K562 (cell line): ENCODE measurements around the gene FABP3. TPM values are rescaled to one million over a fixed set of nuclear protein-coding genes. Genes with fewer than 3 reads are reported as not detected.

Experiments used
- ATAC-seq: fragments of 200-7000 bp; cut with Tn5 transposase; 3 replicates; pipeline ENCODE4 v1.9.1; 2020; ENCODE audit warnings: moderate library complexity
- BruUV-seq: library from RNA; stranded (reverse); fragments of 400-500 nt; replicated peaks from 2 replicates; lab custom pipeline; 2021; lab: Mats Ljungman, UMichigan
- CTCF ChIA-PET: fragments of 300-600 bp; formaldehyde crosslinking; extraction: SDS; loops from one replicate; lab custom pipeline; 2021; ENCODE audit warnings: low intra/inter-chr PET ratio; lab: Yijun Ruan, JAX
- POLR2A ChIA-PET: fragments of 300-600, 350-650 bp; sonication (Branson Sonifier 250); formaldehyde crosslinking; extraction: SDS; loops from one replicate; lab custom pipeline; 2021; ENCODE audit warnings: antibody characterized with exemption, inconsistent platforms; lab: Yijun Ruan, JAX
- DNase-seq, 4 experiments: peaks; one replicate each; pipeline versions ENCODE4 v3.0.0 to v3.0.0-alpha.2; 2011 to 2018; ENCODE audit warnings: low spot score in 3 of 4, mixed read lengths in 3 of 4; ENCODE audit errors: extremely low read depth in 1 of 4
- FAIRE-seq: peaks from 2 replicates; lab custom pipeline; 2011; peaks lifted over from hg19 to GRCh38; lab: Jason Lieb, UNC
- H2AFZ ChIP-seq: 2 replicates; pipeline ENCODE4 v1.6.0; 2011; ENCODE audit warnings: low read depth, low read length, control low read depth, inconsistent platforms
- H3K27ac ChIP-seq: fragments of 200-600 bp; 3 replicates; pipeline ENCODE4 v1.8.0; 2011; ENCODE audit warnings: low read depth, mild to moderate bottlenecking, control low read depth, inconsistent platforms, low read length, moderate library complexity, mixed read lengths; ENCODE audit errors: extremely low read depth
- H3K27me3 ChIP-seq, 2 experiments: fragments of 300-600 bp in 1 of 2; 2 replicates in 1 of 2; 3 replicates in 1 of 2; pipeline versions ENCODE4 v1.6.0 to v1.8.0; 2011; ENCODE audit warnings: inconsistent platforms in 2 of 2, low read length in 2 of 2, mild to moderate bottlenecking in 1 of 2, mixed read lengths in 1 of 2, moderate library complexity in 1 of 2; ENCODE audit not compliant: control insufficient read depth in 2 of 2, insufficient read depth in 2 of 2
- H3K36me3 ChIP-seq: fragments of 300-600 bp; 3 replicates; pipeline ENCODE4 v1.8.0; 2011; ENCODE audit warnings: mild to moderate bottlenecking, low read length, inconsistent platforms; ENCODE audit not compliant: control insufficient read depth, insufficient read depth
- H3K4me1 ChIP-seq, 2 experiments: fragments of 200-600 bp in 1 of 2; replicated peaks in 1 of 2; 2 replicates in 1 of 2; 3 replicates in 1 of 2; pipeline versions ENCODE4 v1.5.1 to v1.8.0; 2011; ENCODE audit warnings: inconsistent platforms in 2 of 2, low read length in 2 of 2, mild to moderate bottlenecking in 1 of 2, mixed read lengths in 1 of 2, moderate library complexity in 1 of 2; ENCODE audit not compliant: control insufficient read depth in 2 of 2, insufficient read depth in 2 of 2
- H3K4me2 ChIP-seq: 2 replicates; pipeline ENCODE4 v1.6.1; 2011; ENCODE audit warnings: low read length, control low read depth, inconsistent platforms, mixed read lengths; ENCODE audit not compliant: insufficient read depth
- H3K4me3 ChIP-seq: fragments of 200-600 bp; sonication (generic), shearing (Covaris generic); 2 replicates; pipeline ENCODE4 v1.5.1; 2016; ENCODE audit warnings: control low read depth, inconsistent platforms
- H3K79me2 ChIP-seq: fragments of 200-600 bp; 3 replicates; pipeline ENCODE4 v1.8.0; 2011; ENCODE audit warnings: low read length, inconsistent platforms; ENCODE audit not compliant: control insufficient read depth, insufficient read depth
- H3K9ac ChIP-seq, 2 experiments: 2 replicates each; pipeline versions ENCODE4 v1.6.0 to v1.6.1; 2011; ENCODE audit warnings: low read depth in 2 of 2, low read length in 2 of 2, control low read depth in 1 of 2, inconsistent platforms in 1 of 2, mild to moderate bottlenecking in 1 of 2, mixed read lengths in 1 of 2; ENCODE audit not compliant: insufficient read depth in 1 of 2
- H3K9me1 ChIP-seq: one replicate; pipeline ENCODE4 v1.6.0; 2011; ENCODE audit warnings: inconsistent platforms, mild to moderate bottlenecking, low read length, moderate library complexity; ENCODE audit not compliant: control insufficient read depth, insufficient read depth
- H3K9me3 ChIP-seq: replicated peaks from 2 replicates; pipeline ENCODE4 v1.5.1; 2011; ENCODE audit warnings: low read depth, low read length, inconsistent platforms; ENCODE audit not compliant: control insufficient read depth, insufficient read depth
- H4K20me1 ChIP-seq: replicated peaks from 2 replicates; pipeline ENCODE4 v1.6.1; 2011; ENCODE audit warnings: low read length, inconsistent platforms, mixed read lengths; ENCODE audit not compliant: control insufficient read depth, insufficient read depth
- ARID4B ChIP-seq: sonication (generic); formaldehyde crosslinking; IDR thresholded peaks from 2 replicates; pipeline ENCODE4 v1.8.0; 2022; ENCODE audit warnings: mild to moderate bottlenecking, missing genetic modification reagents
- CBX8 ChIP-seq: fragments of 200-600 bp; sonication (generic); IDR thresholded peaks from 2 replicates; pipeline ENCODE4 v1.6.1; 2012; ENCODE audit warnings: borderline replicate concordance, mixed run types, low read depth, mild to moderate bottlenecking, moderate library complexity, mixed read lengths, low read length, control low read depth, inconsistent platforms; ENCODE audit not compliant: poor library complexity, severe bottlenecking; ENCODE audit errors: extremely low read depth
- CREB1 ChIP-seq, 2 experiments: sonication (generic) in 1 of 2; formaldehyde crosslinking in 1 of 2; IDR thresholded peaks; 2 replicates each; pipeline versions ENCODE4 v1.6.1 to v1.8.0; 2012 to 2022; ENCODE audit warnings: inconsistent platforms in 1 of 2, mild to moderate bottlenecking in 1 of 2, missing genetic modification reagents in 1 of 2, moderate library complexity in 1 of 2
- RAD51 ChIP-seq: fragments of 450-650 bp; IDR thresholded peaks from 2 replicates; pipeline ENCODE4 v1.7.1; 2016; ENCODE audit warnings: low read depth, mild to moderate bottlenecking, borderline replicate concordance
- RNF2 ChIP-seq: sonication (generic); IDR thresholded peaks from 2 replicates; pipeline ENCODE4 v1.6.1; 2016
- SP1 ChIP-seq: sonication (generic); formaldehyde crosslinking; IDR thresholded peaks from 2 replicates; pipeline ENCODE4 v1.8.1; 2022; ENCODE audit warnings: mild to moderate bottlenecking, missing genetic modification reagents
- SRSF7 ChIP-seq: fragments of 200-400 bp; formaldehyde crosslinking; optimal IDR thresholded peaks from 2 replicates; pipeline ENCODE3; 2017; ENCODE audit warnings: mild to moderate bottlenecking, low read depth, low read length
- ZFP1 ChIP-seq: fragments of 450-650 bp; formaldehyde crosslinking; IDR thresholded peaks from 2 replicates; pipeline ENCODE4 v1.4.0; 2020; ENCODE audit warnings: mild to moderate bottlenecking, mixed read lengths
- ZNF644 ChIP-seq: fragments of 200-800 bp; sonication (Bioruptor generic); IDR thresholded peaks from 2 replicates; pipeline ENCODE4 v1.6.1; 2016; ENCODE audit warnings: low read depth, missing genetic modification characterization, missing compliant biosample characterization
- WGBS: fragments of 100-300 bp; shearing (Covaris generic); methylation state at CpG from one replicate; pipeline ENCODE4 v1.1.6; 2016; ENCODE audit warnings: low coverage, mixed read lengths; ENCODE audit not compliant: insufficient coverage; ENCODE audit errors: missing lambda C conversion rate; 5-methylcytosine and 5-hydroxymethylcytosine counted together
- in situ Hi-C: fragments of 300-500 bp; cut with MboI; formaldehyde crosslinking; loops from 4 replicates; pipeline ENCODE4 v1.15.0; 2018; ENCODE audit warnings: inconsistent platforms, mixed read lengths
- intact Hi-C: fragments of 100-400 bp; cut with micrococcal nuclease; formaldehyde crosslinking; loops from 2 replicates; pipeline ENCODE4 v1.14.2; 2022
- polyA plus RNA-seq, 8 experiments: library from polyadenylated mRNA; depleted of rRNA in 4 of 8; stranded (reverse) in 5 of 8; unstranded in 3 of 8; fragments of >200 nt; fragmentation: Nextera tagmentation in 2 of 8; fragmentation: Illumina TruSeq in 1 of 8; extraction: Ambion mirVana in 2 of 8; extraction: Trizol in 1 of 8; gene quantifications; 2 replicates each; pipeline versions ENCODE4 v1.2.1 to v1.2.3, GENCODE V29; 2011 to 2014; ENCODE audit warnings: inconsistent platforms in 1 of 8, missing spikeins in 1 of 8
- total RNA-seq, 7 experiments: library from RNA; depleted of rRNA in 6 of 7; stranded (reverse); fragments of >200 nt in 6 of 7; fragmentation: Illumina TruSeq in 2 of 7; extraction: Trizol in 2 of 7; gene quantifications; 2 replicates each; pipeline versions ENCODE4 v1.2.1 to v1.2.3, GENCODE V29; 2011 to 2021; ENCODE audit warnings: low replicate concordance in 1 of 7

FABP3 gene
- total and polyA plus RNA-seq, 9 of the 15 experiments (the other 6 are each of a cell fraction or from before 2014, with no cell fraction given) = 0.22 TPM; not detected in 8

- no TSS peak for BruUV-seq
- H3K9me3 ChIP-seq = no peaks in the 10 kb centered on the region
- no peak overlapping the region for H3K27ac ChIP-seq
- no peak overlapping the region for H3K9ac ChIP-seq
- 77% methylated on average over 4 of the region's 4 CpGs for WGBS
- ChIA-PET CTCF (no interaction called here), POLR2A (interaction anchor here (0.7 to 1.3 kb wide), 2 partner anchors 9 to 43 kb away, joined by 3 to 8 read pairs; no protein-coding TSS in a partner anchor)
- H3K79me2 ChIP-seq = no peaks in the 10 kb centered on the region
- H3K36me3 ChIP-seq = peaks cover 12% of the 10 kb centered on the region; the same call in 2 of the 3 replicates
- H3K4me1 ChIP-seq = peaks cover 18 to 24% of the 10 kb centered on the region in 2 experiments
- no peaks in the 10 kb centered on the region for H3K27me3 ChIP-seq
- H2AFZ ChIP-seq = no peak overlapping the region
- no peaks in the 10 kb centered on the region for H3K9me1 ChIP-seq
- TF ChIP-seq ZNF644 (tag) (no peak), ZFP1 (CRISPR knock-in tag) (no peak), SRSF7 (no peak), ARID4B (no peak), RAD51 (no peak), CBX8 (no peak), RNF2 (no peak), SP1 (no peak), CREB1 (IDR thresholded peaks at IDR 0.05) (no peak), CREB1 (CRISPR knock-in tag; IDR thresholded peaks at IDR 0.05) (no peak)
- intact Hi-C loops (no loop called here), in situ Hi-C loops (no loop called here)
- no peak for ATAC-seq
- H4K20me1 ChIP-seq = 0 out of 2 replicates have a peak, but pooled peaks cover 3% of the 10 kb centered on the region
- H3K4me2 ChIP-seq = no peak overlapping the region
- DNase-seq = no peak
- FAIRE-seq = peak; percentile 32
- H3K4me3 ChIP-seq = no peak overlapping the region
These were observed 2.3 kb downstream of the FABP3 start for GRCh38 chr1:31370565-31370964.
